Gastrocnemius medialis (tissue), 4 donors: ENCODE results near the gene BMERB1.

Source experiments
- POLR2A ChIP-seq, 2 donors: fragments of 450-650 bp; IDR thresholded peaks; one replicate each; pipeline ENCODE4 v1.6.1; 2017; ENCODE audit warnings: antibody characterized with exemption in 2 of 2, mild to moderate bottlenecking in 2 of 2, moderate library complexity in 2 of 2
- TF ChIP-seq, protein P1 (sequence below), 5 experiments: fragments of 450-650 bp in 3 of 5; fragments of 200-600 bp in 2 of 5; sonication (generic) in 2 of 5; IDR thresholded peaks in 4 of 5; conservative IDR thresholded peaks in 1 of 5; 1 replicate in 4 of 5; 2 replicates in 1 of 5; pipeline ENCODE4 v1.5.1; 2016 to 2019; ENCODE audit warnings: antibody characterized with exemption in 5 of 5, mild to moderate bottlenecking in 3 of 5, moderate library complexity in 3 of 5

DNA sequence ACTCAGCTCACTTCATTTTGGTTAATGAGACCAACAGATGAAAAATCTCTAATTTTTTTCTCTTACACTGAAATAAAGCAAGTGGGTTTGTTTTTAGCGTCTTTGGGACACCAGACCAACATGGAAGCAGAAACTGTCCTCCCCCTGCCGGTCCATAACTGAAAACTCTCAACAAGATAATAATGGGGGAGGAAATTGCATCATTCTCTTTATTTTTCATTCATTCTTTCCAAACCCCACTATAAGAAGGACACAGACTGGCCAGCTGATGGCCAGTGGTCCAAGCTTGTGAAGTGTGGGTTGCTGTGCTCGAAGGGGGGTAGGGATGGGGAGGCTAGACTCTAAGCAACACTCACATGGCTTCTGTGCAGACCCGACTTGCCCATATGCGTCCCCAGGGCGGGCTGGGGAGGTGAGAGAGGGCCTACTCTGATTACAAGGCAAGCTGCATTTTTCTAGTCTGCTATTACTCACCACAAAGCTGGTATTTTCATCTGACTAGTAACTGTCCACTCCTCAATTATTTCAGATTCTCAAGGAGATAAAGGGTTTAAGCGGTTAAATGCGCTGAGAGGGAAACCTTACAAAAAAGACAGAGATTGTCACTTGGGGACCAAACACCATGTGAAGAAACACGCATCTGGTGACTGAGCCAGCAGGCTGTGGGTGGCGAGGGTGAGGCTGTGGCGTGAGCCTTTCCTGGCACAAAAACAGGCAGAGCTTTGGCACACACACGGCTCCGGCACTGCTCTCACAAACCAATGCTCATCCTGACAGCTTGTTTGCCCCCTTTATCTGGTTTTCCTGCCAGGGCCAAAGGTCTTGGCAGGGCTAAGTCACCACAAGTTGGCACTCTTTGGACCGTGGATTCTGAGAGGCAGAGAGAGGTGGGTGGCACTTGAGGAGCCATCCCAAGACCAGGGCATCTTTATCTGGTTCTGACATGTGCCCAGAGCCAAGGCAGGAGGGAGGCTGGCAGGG, 170.4 kb downstream of the BMERB1 start:
- TF ChIP-seq, protein P1, sequence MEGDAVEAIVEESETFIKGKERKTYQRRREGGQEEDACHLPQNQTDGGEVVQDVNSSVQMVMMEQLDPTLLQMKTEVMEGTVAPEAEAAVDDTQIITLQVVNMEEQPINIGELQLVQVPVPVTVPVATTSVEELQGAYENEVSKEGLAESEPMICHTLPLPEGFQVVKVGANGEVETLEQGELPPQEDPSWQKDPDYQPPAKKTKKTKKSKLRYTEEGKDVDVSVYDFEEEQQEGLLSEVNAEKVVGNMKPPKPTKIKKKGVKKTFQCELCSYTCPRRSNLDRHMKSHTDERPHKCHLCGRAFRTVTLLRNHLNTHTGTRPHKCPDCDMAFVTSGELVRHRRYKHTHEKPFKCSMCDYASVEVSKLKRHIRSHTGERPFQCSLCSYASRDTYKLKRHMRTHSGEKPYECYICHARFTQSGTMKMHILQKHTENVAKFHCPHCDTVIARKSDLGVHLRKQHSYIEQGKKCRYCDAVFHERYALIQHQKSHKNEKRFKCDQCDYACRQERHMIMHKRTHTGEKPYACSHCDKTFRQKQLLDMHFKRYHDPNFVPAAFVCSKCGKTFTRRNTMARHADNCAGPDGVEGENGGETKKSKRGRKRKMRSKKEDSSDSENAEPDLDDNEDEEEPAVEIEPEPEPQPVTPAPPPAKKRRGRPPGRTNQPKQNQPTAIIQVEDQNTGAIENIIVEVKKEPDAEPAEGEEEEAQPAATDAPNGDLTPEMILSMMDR (IDR thresholded peaks at IDR 0.05 in 4 of 5, conservative IDR thresholded peaks at IDR 0.05 in 1 of 5) = no peak
- no peak for TF ChIP-seq POLR2A (IDR thresholded peaks at IDR 0.05)
